ENCODE data around the gene DCN.

The DCN gene

DNA sequence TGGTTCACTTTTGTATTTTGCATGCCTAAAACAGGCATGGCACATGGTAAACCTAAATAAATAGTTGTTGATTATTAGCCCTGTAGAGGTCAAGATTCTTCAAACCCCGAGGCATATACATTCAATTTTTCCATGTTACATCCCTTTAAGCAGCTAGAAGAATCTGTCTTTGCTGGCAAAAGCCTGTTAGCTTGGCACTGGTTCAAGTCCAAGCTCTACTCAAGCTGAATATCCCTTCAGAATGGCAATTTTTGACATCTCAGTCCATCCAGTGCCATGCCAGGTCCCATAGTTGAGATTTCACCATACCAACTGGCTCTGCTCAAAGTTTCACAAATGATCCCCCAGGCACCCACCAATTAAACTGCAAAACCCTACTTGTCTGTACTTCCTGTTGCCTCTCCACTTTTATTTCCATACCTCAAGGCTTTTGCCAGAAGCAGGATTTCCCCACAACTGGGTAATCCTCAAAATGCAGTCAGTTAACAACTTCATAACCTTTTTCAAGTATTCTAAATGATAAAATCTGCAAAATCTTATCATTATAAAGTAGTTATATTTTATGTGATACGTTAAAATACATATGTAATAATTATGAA, 9.0 kb upstream of the DCN start:
- Histone ChIP-seq H2AFZ (ENCODE audit: low read depth, low read length) (no peak overlapping the region), H3K9me3 (ENCODE audit: insufficient read depth, low read length, severe bottlenecking) (no peaks in the 10 kb centered on the region)

DNA sequence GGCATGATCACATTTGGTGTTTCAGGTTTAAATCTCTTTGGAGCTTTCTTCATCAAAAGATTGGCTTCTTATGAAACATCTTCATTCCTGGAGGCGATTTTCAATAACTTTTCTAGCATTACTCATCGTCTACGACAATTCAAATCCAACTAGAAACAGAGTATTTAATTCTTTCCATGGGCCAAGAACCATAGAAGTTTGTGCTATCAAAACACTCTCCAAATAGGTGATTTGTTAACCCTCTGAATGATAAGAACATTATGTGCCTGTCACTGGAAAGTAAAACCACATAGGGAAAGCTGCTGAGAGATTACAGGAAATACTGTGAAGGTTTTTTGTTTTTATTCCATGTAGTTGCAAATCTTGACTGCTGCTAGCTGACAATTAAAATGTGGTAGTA, 6.9 kb upstream of the DCN start:
- Histone ChIP-seq H3K4me1 (ENCODE audit: insufficient read depth, low read length) (no peaks in the 10 kb centered on the region), H2AFZ (ENCODE audit: low read depth, low read length) (no peak overlapping the region), H4K20me1 (ENCODE audit: insufficient read depth, low read length) (no peaks in the 10 kb centered on the region), H3K4me3 (ENCODE audit: low read depth in 1 of 2, low read length in 2 of 2) (no peak overlapping the region), H3K9me3 (ENCODE audit: insufficient read depth, low read length, severe bottlenecking) (no peaks in the 10 kb centered on the region), H3K9ac (ENCODE audit: low read depth, low read length) (no peak overlapping the region), H3K36me3 (ENCODE audit: insufficient read depth, low read length) (no peaks in the 10 kb centered on the region), H3K4me2 (ENCODE audit: insufficient read depth, low read length) (no peak overlapping the region), H3K27me3 (ENCODE audit: insufficient read depth, low read length, poor library complexity) (no peaks in the 10 kb centered on the region), H3K27ac (ENCODE audit: low read length) (no peak overlapping the region), H3K79me2 (ENCODE audit: insufficient read depth, low read length) (no peaks in the 10 kb centered on the region)
- TF ChIP-seq EZH2 (IDR thresholded peaks at IDR 0.05; ENCODE audit: borderline replicate concordance, low read depth, low read length, severe bottlenecking) = no peak
- TF ChIP-seq CTCF (IDR thresholded peaks at IDR 0.05; ENCODE audit: borderline replicate concordance, extremely low read depth, low read length, poor library complexity, severe bottlenecking) = no peak
- ATAC-seq (ENCODE audit: insufficient read depth, low read depth) = no peak
- DNase-seq = no peak

More for the DNA sequence above, 9.0 kb upstream of the DCN start:
- Histone ChIP-seq H3K4me1 (ENCODE audit: insufficient read depth, low read length) (no peaks in the 10 kb centered on the region), H3K27me3 (ENCODE audit: insufficient read depth, low read length, poor library complexity) (no peaks in the 10 kb centered on the region), H3K36me3 (ENCODE audit: insufficient read depth, low read length) (no peaks in the 10 kb centered on the region), H3K27ac (ENCODE audit: low read length) (no peak overlapping the region), H3K4me3 (ENCODE audit: low read depth in 1 of 2, low read length in 2 of 2) (no peak overlapping the region), H3K79me2 (ENCODE audit: insufficient read depth, low read length) (no peaks in the 10 kb centered on the region), H3K4me2 (ENCODE audit: insufficient read depth, low read length) (no peak overlapping the region), H4K20me1 (ENCODE audit: insufficient read depth, low read length) (no peaks in the 10 kb centered on the region), H3K9ac (ENCODE audit: low read depth, low read length) (no peak overlapping the region)
- DNase-seq (no peak), ATAC-seq (ENCODE audit: insufficient read depth, low read depth) (no peak)
- no peak for TF ChIP-seq EZH2 (IDR thresholded peaks at IDR 0.05; ENCODE audit: borderline replicate concordance, low read depth, low read length, severe bottlenecking)
- TF ChIP-seq CTCF (IDR thresholded peaks at IDR 0.05; ENCODE audit: borderline replicate concordance, extremely low read depth, low read length, poor library complexity, severe bottlenecking) = no peak

DNA sequence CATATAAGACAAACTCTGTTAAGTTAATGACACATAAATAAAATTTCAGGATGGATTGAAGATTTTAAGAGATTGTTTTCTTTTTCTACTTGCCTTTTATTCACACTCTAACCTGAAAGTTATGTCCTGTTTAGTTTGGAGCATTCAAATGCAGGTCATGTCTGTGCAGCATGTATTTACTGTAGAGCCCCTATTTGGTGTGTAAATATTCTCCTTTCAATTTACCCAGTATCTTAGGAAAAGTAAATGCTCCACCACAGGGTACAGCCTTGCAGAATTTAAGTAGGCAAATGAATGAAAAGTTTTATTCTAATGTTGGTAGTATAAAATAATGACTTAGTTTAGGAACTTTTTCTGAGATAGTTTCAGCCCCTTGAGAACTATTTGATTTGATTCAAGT, 6.2 kb upstream of the DCN start:
- Histone ChIP-seq H3K9ac (ENCODE audit: low read depth, low read length) (no peak overlapping the region), H3K27me3 (ENCODE audit: insufficient read depth, low read length, poor library complexity) (no peaks in the 10 kb centered on the region), H3K9me3 (ENCODE audit: insufficient read depth, low read length, severe bottlenecking) (no peaks in the 10 kb centered on the region), H3K4me2 (ENCODE audit: insufficient read depth, low read length) (no peak overlapping the region), H3K4me3 (ENCODE audit: low read depth in 1 of 2, low read length in 2 of 2) (no peak overlapping the region), H3K4me1 (ENCODE audit: insufficient read depth, low read length) (no peaks in the 10 kb centered on the region), H3K27ac (ENCODE audit: low read length) (no peak overlapping the region), H2AFZ (ENCODE audit: low read depth, low read length) (no peak overlapping the region), H3K36me3 (ENCODE audit: insufficient read depth, low read length) (no peaks in the 10 kb centered on the region), H4K20me1 (ENCODE audit: insufficient read depth, low read length) (no peaks in the 10 kb centered on the region), H3K79me2 (ENCODE audit: insufficient read depth, low read length) (no peaks in the 10 kb centered on the region)
- DNase-seq = no peak
- no peak for TF ChIP-seq CTCF (IDR thresholded peaks at IDR 0.05; ENCODE audit: borderline replicate concordance, extremely low read depth, low read length, poor library complexity, severe bottlenecking)
- no peak for TF ChIP-seq EZH2 (IDR thresholded peaks at IDR 0.05; ENCODE audit: borderline replicate concordance, low read depth, low read length, severe bottlenecking)
- no peak for ATAC-seq (ENCODE audit: insufficient read depth, low read depth)

- Histone ChIP-seq H3K9ac (ENCODE audit: low read depth, low read length) (no peak overlapping the region), H3K9me3 (ENCODE audit: insufficient read depth, low read length, severe bottlenecking) (no peaks in the 10 kb centered on the region), H3K79me2 (ENCODE audit: insufficient read depth, low read length) (no peaks in the 10 kb centered on the region), H3K36me3 (ENCODE audit: insufficient read depth, low read length) (no peaks in the 10 kb centered on the region), H3K4me2 (ENCODE audit: insufficient read depth, low read length) (no peak overlapping the region), H3K4me3 (ENCODE audit: low read depth in 1 of 2, low read length in 2 of 2) (no peak overlapping the region), H3K4me1 (ENCODE audit: insufficient read depth, low read length) (no peaks in the 10 kb centered on the region), H3K27me3 (ENCODE audit: insufficient read depth, low read length, poor library complexity) (peaks cover 3% of the 10 kb centered on the region), H3K27ac (ENCODE audit: low read length) (no peak overlapping the region), H4K20me1 (ENCODE audit: insufficient read depth, low read length) (no peaks in the 10 kb centered on the region), H2AFZ (ENCODE audit: low read depth, low read length) (no peak overlapping the region)
- DNase-seq (no peak), ATAC-seq (ENCODE audit: insufficient read depth, low read depth) (no peak)
- no peak for TF ChIP-seq CTCF (IDR thresholded peaks at IDR 0.05; ENCODE audit: borderline replicate concordance, extremely low read depth, low read length, poor library complexity, severe bottlenecking)
- TF ChIP-seq EZH2 (IDR thresholded peaks at IDR 0.05; ENCODE audit: borderline replicate concordance, low read depth, low read length, severe bottlenecking) = no peak
Observed at GRCh38 chr12:91186156-91186555, 3.5 kb upstream of the DCN start.
